SIG-M5 treated with dmso at 0.1 percent for 504 hours (cell line): ENCODE measurements around the gene KIF5C.
A peak's percentile ranks its signal among the peaks of the same experiment; 100 is the strongest.

Source experiments
- DNase-seq: peaks from one replicate; lab custom pipeline; 2025; ENCODE audit not compliant: unreplicated experiment; lab: John Stamatoyannopoulos, UW

KIF5C gene

DNA sequence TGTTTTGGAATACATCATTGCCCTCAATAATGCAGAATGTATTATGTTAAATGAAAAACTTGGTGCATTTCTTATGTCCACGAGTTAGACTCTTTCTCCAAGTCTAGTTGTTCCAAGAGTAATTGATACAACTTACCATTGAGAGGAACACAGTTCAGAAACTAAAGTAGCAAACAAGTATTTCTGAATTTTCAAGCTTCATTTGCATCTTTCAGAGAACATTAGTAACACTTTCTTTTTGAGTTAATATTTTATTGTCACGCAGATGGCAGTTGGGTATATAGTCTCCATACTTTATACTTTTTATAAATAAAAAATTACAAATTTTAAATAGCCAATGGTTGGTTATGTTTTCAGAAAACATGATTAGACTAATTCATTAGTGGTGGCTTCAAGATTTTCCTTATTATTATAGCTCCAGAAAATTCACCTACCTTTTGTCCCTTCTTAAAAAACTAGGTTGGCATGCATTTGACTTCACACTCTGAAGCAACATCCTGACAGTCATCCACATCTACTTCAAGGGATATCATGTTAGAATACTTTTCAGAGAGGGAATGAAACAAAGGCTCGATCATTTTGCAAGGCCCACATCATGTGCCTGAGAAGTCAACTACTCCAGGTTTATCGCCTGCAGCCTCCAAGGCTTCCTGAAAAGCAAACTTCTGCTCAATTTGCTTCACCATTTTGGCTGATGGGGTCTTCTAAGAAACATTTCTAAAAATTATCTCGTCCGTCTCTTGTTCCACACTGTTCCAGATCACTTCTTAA, 193.4 kb downstream of the KIF5C start:
- no peak for DNase-seq

DNA sequence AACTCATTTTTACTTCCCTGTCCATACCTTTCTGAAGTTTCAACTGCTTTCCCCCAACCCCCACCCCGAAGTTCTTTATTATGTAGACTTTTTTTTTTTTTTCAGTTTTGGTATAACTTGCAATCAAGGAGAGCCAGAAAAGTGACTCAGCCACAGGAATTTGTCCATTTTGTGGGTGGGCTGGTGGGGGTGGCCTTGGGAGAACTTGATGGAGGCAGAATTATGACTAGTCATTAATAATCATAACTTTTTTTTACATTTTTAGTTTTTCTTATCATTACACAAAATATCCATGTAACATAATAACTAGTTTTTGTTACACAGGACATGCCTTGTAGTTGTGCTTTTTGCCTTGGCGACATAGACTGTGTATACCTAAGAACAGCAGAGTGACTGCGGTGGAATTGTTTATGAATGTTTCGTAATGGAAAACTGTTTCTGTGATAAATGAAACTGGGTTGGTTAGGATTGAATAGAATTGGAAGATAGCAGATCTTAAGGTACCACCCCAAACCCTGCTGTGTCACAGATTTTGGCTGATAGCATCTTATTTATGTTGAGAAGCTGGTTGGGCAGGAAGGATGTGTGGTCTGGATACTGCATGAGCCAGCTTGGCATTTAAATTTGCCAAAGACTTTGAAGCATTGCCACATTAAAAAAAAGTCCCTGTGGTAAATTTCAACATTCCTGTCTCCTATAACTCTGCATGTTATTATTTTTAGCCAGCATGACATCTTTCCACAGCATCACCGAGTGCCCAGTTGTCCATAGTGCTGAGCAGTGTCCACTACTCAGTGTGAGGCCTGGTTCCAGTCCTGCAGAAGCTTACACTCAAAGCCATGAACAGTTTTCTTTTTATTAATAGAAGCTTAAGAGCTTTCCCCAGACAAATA, 194.2 kb downstream of the KIF5C start:
- peak; percentile 66 for DNase-seq

DNA sequence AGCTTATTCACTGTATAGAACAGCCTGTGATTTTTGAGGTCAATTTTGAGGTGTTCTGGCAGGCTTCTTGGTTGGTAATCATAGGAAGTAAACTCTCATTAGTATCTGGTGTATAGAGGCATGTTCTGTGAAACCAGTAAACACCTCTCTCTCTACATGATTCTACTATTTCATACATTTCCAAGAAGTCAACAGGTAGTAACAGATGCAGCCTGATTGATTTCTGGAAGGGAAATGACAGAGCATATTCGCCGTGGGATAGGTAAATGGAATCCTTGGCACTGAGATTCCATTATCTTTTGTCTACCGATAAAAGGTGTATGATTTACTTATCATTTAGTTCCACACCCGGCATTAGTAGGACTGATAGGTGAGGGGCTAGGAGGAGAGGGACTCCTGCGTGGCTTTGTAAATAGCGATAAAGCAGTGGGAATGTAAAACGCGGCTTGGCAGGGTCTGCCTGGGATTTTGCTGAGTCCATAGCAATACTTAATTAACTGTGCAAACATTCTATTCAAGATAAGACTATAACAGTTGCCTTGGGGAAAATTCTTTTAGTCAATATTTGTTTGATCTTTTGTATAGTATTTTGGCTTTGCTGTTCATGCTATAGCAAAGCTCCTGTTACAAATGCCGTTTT, 195.8 kb downstream of the KIF5C start:
- DNase-seq = peak; percentile 12

DNA sequence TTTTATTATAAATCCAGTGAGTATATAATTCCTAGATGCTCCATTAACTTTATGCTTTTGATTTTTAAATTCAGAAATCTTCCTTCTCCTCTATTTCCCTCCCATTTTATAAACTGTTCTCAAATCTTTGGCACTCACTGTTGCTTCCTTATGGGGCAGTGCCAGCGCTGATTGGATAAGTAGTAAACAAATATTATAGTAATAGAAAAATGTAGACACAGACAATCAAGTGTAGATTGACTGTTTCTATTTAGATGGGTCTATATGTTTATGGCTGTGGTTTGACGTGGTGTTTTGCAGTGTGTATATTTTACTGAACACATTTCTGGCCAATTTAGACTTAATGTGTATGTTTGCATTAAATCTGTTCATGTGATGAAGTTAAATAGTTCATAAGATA, 200.1 kb downstream of the KIF5C start:
- no peak for DNase-seq

DNA sequence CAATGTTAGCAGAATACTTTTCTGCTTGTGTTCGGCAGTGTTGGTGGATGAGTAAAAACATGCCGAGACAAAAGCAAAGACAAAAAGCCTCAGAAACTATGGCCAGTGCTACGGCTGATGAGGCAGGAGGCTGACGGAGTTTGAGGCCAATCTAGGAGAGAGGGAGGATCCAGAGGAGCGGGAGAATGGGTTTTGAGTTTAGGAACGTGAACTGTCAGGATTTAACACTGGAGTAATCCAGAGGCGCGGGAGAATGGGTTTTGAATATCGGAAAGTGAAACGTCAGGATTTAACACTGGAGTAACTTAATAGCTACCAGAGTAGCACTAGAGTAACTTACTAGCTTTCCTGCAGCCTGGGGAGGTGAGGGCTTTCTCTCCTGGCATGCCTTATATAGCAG, 200.8 kb downstream of the KIF5C start:
- no peak for DNase-seq
